Measurements from ENCODE around the gene TNFSF11.

TNFSF11 gene

DNA sequence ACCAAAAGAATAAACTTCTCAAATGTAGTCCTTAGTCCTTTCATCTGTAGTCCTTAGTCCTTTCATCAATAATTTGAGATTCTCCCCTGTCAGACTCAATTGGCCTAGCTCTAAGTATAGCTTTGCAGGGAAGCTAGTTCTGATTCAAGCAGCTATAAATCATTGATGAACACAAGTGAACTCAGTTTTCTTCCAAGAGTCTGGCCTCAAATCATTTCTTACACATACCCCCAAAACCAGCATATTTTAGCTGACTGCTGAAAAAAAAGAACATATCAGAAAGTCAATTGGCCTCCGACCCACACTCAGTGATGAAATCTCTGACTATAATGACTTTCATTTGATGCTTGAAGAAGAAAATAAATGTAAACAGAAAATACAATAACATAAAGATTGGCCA is 64.9 kb downstream of the TNFSF11 start:
- Histone ChIP-seq H3K4me3 (ENCODE audit: low read length) (no peak overlapping the region), H3K9ac (ENCODE audit: low read depth, low read length) (no peak overlapping the region), H3K4me2 (ENCODE audit: low read length) (no peak overlapping the region), H3K36me3 (ENCODE audit: insufficient read depth, low read length) (no peaks in the 10 kb centered on the region), H3K4me1 (ENCODE audit: control insufficient read depth, insufficient read depth, low read length) (no peaks in the 10 kb centered on the region), H3K9me3 (replicated peaks; ENCODE audit: low read length) (no peaks in the 10 kb centered on the region), H3K27me3 (ENCODE audit: control insufficient read depth, insufficient read depth, low read length) (peaks cover 37% of the 10 kb centered on the region)

DNA sequence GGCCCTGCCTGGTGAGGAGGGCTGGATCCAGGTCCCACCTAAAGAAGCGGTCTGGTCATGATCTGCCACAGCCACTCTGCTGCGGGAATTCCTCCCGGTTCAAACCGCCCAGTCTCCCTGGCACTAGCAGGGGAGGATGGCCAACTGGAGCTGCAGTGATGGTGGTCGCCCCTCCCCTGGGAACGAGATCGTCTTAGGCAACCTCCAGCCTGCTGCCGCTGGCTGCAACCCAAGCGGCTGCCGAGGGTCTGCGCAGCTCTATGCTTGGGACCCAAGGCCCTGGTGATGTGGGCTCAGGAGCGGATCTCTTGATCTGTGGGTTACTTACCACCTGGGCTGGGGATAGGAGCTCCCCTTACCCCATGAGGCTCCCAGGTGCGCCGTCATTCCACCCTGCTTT is 69.1 kb downstream of the TNFSF11 start:
- peaks cover 24% of the 10 kb centered on the region for H3K27me3 ChIP-seq (ENCODE audit: control insufficient read depth, insufficient read depth, low read length)
- H3K9ac ChIP-seq (ENCODE audit: low read depth, low read length): no peak overlapping the region
- no peaks in the 10 kb centered on the region for H3K4me1 ChIP-seq (ENCODE audit: control insufficient read depth, insufficient read depth, low read length)
- no peaks in the 10 kb centered on the region for H3K9me3 ChIP-seq (replicated peaks; ENCODE audit: low read length)
- no peak overlapping the region for H3K4me3 ChIP-seq (ENCODE audit: low read length)
- H3K4me2 ChIP-seq (ENCODE audit: low read length): no peak overlapping the region
- no peaks in the 10 kb centered on the region for H3K36me3 ChIP-seq (ENCODE audit: insufficient read depth, low read length)

DNA sequence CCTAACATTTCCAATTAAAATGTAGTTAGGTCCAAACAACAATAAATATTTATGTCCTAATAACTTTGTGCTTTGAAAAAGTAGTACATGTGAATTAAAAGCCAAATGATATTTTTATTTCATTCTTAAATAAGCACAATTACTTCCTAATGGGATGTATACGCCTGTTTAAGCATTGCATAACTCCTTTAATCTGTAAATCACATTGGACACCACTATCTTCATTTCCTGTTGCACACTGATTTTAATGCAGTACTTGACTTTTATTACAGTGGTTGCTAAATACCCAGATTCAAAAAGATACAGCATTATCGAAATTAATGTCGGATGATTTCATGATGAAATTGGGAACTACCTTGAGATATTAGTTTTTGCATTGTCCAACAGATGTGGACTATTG is 70.9 kb downstream of the TNFSF11 start:
- H3K4me1 ChIP-seq (ENCODE audit: control insufficient read depth, insufficient read depth, low read length): no peaks in the 10 kb centered on the region
- H3K4me2 ChIP-seq (ENCODE audit: low read length): no peak overlapping the region
- H3K4me3 ChIP-seq (ENCODE audit: low read length): no peak overlapping the region
- no peaks in the 10 kb centered on the region for H3K36me3 ChIP-seq (ENCODE audit: insufficient read depth, low read length)
- no peaks in the 10 kb centered on the region for H3K9me3 ChIP-seq (replicated peaks; ENCODE audit: low read length)
- H3K27me3 ChIP-seq (ENCODE audit: control insufficient read depth, insufficient read depth, low read length): peaks cover 14% of the 10 kb centered on the region
- H3K9ac ChIP-seq (ENCODE audit: low read depth, low read length): no peak overlapping the region

DNA sequence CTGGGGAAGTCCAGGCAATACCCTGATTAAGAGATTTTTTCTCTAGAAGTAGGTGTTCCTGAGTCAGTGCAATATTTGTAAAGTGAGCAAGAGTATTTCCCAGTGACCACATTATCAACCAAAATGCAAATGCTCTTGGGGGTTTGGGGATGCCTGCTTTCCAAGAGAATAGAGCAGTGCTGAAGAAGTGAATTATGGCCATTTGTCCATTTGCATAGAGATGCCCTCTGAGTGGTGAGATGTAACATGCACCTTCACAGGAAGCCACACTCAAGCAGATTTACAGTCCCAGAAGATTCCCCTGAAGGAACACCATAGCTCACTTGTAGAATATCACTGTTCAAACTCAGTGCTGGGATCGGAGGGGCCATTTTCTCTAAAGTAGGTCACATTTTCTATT is 71.8 kb downstream of the TNFSF11 start:
- H3K9ac ChIP-seq (ENCODE audit: low read depth, low read length): no peak overlapping the region
- no peaks in the 10 kb centered on the region for H3K36me3 ChIP-seq (ENCODE audit: insufficient read depth, low read length)
- no peaks in the 10 kb centered on the region for H3K9me3 ChIP-seq (replicated peaks; ENCODE audit: low read length)
- no peaks in the 10 kb centered on the region for H3K4me1 ChIP-seq (ENCODE audit: control insufficient read depth, insufficient read depth, low read length)
- H3K4me3 ChIP-seq (ENCODE audit: low read length): no peak overlapping the region
- H3K4me2 ChIP-seq (ENCODE audit: low read length): no peak overlapping the region
- H3K27me3 ChIP-seq (ENCODE audit: control insufficient read depth, insufficient read depth, low read length): peaks cover 19% of the 10 kb centered on the region

DNA sequence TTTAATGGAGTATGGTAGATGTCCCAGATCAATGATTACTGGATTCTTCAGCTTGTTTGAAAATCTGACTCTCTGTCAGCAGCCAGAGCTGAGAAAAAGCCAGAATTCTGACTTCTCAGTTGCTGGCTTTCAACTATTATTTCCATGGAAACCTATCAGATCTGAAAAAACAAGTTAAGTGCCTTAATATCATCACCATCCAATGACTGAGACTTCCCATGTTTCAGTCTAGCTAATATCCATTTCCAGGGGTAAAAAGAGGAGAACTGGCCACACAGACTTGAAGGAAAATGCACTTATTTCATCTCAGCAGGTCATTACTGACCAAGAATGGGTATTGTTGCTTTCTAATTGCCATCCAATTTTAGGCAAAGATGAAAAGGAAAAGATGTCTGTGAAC is 75.2 kb downstream of the TNFSF11 start:
- Histone ChIP-seq H3K36me3 (ENCODE audit: insufficient read depth, low read length) (no peaks in the 10 kb centered on the region), H3K4me3 (ENCODE audit: low read length) (no peak overlapping the region), H3K4me1 (ENCODE audit: control insufficient read depth, insufficient read depth, low read length) (no peaks in the 10 kb centered on the region), H3K4me2 (ENCODE audit: low read length) (no peak overlapping the region), H3K27me3 (ENCODE audit: control insufficient read depth, insufficient read depth, low read length) (peaks cover 45% of the 10 kb centered on the region), H3K9me3 (replicated peaks; ENCODE audit: low read length) (no peaks in the 10 kb centered on the region), H3K9ac (ENCODE audit: low read depth, low read length) (no peak overlapping the region)

DNA sequence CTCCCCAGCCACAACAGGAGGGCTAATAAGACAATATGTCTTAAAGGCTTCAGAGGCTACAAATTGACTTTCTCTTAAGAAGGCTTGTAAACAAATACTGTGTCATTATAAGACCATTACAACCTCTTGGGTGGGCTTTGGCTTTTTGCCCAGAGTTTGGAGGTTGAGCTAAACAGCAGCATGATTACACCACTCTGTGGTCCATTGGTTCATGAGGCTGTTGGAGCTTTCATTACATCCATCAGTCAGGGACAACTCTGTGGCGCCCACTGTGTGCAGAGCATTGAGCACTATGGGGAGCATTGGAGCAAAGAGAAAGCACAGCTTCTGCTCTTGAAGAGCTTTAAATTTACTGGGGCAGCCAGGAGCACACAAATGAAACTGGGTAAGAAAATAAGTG is 75.9 kb downstream of the TNFSF11 start:
- peaks cover 50% of the 10 kb centered on the region for H3K27me3 ChIP-seq (ENCODE audit: control insufficient read depth, insufficient read depth, low read length)
- no peak overlapping the region for H3K4me2 ChIP-seq (ENCODE audit: low read length)
- no peaks in the 10 kb centered on the region for H3K9me3 ChIP-seq (replicated peaks; ENCODE audit: low read length)
- no peaks in the 10 kb centered on the region for H3K4me1 ChIP-seq (ENCODE audit: control insufficient read depth, insufficient read depth, low read length)
- no peaks in the 10 kb centered on the region for H3K36me3 ChIP-seq (ENCODE audit: insufficient read depth, low read length)
- no peak overlapping the region for H3K9ac ChIP-seq (ENCODE audit: low read depth, low read length)
- H3K4me3 ChIP-seq (ENCODE audit: low read length): no peak overlapping the region

DNA sequence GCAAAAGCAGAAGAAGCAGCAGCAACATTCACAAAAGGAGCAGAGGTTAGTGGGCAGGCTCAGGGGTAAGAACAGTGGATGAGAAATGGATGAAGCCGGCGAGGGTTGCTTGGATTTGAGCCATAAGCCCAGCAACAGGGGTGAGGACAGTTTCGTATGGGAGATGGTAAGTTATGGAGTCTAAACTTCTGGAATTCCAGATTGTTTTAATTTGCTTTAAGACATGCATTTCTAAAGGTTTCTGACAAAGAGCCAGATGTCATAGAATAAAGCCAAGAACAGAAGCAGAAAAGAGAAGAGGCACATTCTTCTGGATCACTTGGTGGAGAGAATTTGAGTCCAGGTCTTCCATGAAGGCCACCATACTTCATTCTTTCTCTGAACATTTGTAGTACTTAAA is 76.6 kb downstream of the TNFSF11 start:
- Histone ChIP-seq H3K4me2 (ENCODE audit: low read length) (no peak overlapping the region), H3K9me3 (replicated peaks; ENCODE audit: low read length) (no peaks in the 10 kb centered on the region), H3K4me3 (ENCODE audit: low read length) (no peak overlapping the region), H3K27me3 (ENCODE audit: control insufficient read depth, insufficient read depth, low read length) (peaks cover 53% of the 10 kb centered on the region), H3K36me3 (ENCODE audit: insufficient read depth, low read length) (no peaks in the 10 kb centered on the region), H3K9ac (ENCODE audit: low read depth, low read length) (no peak overlapping the region), H3K4me1 (ENCODE audit: control insufficient read depth, insufficient read depth, low read length) (no peaks in the 10 kb centered on the region)

DNA sequence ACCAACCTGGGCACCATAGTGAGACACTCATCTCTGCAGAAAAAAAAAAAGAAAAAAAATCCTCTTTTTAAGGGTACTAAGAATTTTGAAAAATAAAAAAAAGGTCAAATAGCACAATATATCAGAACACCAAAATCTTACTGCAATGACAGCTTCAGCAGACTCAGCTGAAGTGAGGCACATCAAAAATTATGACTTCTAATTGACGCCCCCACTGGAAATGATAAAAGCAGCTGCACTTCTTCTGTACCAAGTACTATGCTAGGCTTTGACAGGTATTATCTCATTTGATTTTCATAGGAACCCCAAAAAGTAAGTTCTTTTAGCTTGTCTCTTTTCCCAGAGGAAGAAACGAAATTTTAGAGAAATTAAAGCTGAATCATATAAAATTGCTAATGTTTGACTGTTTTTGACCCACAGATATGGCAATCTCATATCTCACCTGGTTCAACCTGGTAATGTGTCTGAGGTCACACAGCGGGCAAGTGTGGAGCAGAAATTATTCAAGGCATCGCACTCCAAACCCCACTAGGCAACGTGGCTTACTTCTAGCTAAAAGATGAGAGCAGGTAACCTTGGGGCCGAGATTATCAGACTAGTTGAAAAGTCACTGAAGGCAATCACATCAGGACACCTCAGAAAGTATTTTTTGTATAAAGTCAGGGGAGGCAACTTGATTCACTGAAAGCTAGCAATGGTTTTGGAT is 78.1 kb downstream of the TNFSF11 start:
- Histone ChIP-seq H3K4me2 (ENCODE audit: low read length) (no peak overlapping the region), H3K9me3 (replicated peaks; ENCODE audit: low read length) (no peaks in the 10 kb centered on the region), H3K9ac (ENCODE audit: low read depth, low read length) (no peak overlapping the region), H3K36me3 (ENCODE audit: insufficient read depth, low read length) (no peaks in the 10 kb centered on the region), H3K4me3 (ENCODE audit: low read length) (no peak overlapping the region), H3K27me3 (ENCODE audit: control insufficient read depth, insufficient read depth, low read length) (peaks cover 63% of the 10 kb centered on the region), H3K4me1 (ENCODE audit: control insufficient read depth, insufficient read depth, low read length) (no peaks in the 10 kb centered on the region)

DNA sequence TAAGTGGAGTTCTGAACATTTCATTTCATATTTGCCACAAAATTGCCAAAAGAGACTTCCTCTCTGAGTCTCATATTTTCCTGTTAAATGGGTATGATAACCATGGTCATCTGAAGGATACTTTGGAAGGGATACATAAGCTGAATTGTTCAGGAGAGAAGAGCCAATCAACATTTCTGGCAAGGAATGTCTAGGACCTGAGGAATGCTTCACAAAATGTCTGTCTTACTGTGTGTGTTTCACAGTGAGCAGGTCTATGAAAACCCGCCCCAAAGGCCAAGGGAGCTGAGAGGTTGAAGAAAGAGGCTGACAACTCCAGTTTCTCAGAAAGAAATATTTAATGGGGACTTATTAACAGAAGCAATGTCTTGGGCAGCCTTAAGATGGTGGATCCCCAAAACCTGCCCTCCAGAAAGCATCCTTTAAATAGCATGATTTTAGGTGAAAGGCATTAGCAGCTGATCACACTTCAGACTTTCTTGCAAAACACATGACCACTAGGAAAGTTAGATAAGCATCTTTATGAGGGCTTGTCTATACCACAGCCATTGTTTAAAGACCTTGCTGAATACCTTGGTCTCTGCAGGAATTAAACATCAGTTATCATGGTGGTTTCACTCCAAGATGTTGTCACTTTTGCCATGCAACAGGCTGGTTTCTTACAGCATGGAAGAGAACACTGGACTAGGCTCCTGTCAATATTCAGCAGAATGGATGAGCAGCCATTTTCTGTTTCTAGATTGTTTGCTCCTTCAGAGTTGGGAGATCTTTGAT is 78.9 kb downstream of the TNFSF11 start:
- Histone ChIP-seq H3K27me3 (ENCODE audit: control insufficient read depth, insufficient read depth, low read length) (peaks cover 71% of the 10 kb centered on the region), H3K4me1 (ENCODE audit: control insufficient read depth, insufficient read depth, low read length) (no peaks in the 10 kb centered on the region), H3K9ac (ENCODE audit: low read depth, low read length) (no peak overlapping the region), H3K9me3 (replicated peaks; ENCODE audit: low read length) (no peaks in the 10 kb centered on the region), H3K4me3 (ENCODE audit: low read length) (no peak overlapping the region), H3K4me2 (ENCODE audit: low read length) (no peak overlapping the region), H3K36me3 (ENCODE audit: insufficient read depth, low read length) (no peaks in the 10 kb centered on the region)

DNA sequence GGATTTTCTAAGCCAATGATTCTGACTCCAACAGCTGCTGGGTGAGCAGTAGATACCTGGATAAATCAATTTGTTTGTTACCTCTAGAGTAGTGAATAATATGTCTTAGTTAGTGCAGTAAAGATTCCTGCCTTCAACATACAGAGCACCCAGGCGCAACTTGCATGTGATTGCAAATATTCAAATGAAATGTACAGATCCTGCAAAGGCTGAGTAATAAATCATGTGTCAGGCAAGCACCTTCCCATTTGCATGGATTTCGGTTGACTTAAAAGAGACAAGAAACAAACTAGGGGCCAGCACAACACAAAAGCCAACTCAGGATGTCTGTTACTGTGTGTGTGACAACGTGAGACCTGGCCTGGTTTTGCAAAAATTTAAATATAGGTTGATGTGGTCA is 79.7 kb downstream of the TNFSF11 start:
- Histone ChIP-seq H3K4me3 (ENCODE audit: low read length) (no peak overlapping the region), H3K9ac (ENCODE audit: low read depth, low read length) (no peak overlapping the region), H3K9me3 (replicated peaks; ENCODE audit: low read length) (no peaks in the 10 kb centered on the region), H3K4me1 (ENCODE audit: control insufficient read depth, insufficient read depth, low read length) (no peaks in the 10 kb centered on the region), H3K4me2 (ENCODE audit: low read length) (no peak overlapping the region), H3K36me3 (ENCODE audit: insufficient read depth, low read length) (no peaks in the 10 kb centered on the region), H3K27me3 (ENCODE audit: control insufficient read depth, insufficient read depth, low read length) (peaks cover 79% of the 10 kb centered on the region)

DNA sequence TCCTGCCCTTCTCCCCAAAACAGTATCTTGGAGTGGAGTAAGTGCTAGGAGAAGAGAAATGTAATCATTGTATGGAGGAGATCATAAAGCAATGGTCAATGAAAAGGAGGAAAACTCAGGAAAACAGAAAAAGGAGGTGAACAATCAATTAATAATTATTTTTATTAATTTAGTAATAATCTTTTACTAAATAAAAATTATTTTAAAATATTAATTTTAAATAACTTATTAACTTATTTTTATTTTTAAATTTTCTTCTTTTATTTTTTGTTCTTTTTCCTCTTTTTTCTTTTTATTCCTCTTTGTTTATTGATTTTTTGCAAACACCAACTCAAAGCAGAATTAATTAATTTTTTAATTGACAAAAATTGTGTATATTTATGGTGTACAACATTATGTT is 80.3 kb downstream of the TNFSF11 start:
- Histone ChIP-seq H3K9ac (ENCODE audit: low read depth, low read length) (no peak overlapping the region), H3K27me3 (ENCODE audit: control insufficient read depth, insufficient read depth, low read length) (peaks cover 84% of the 10 kb centered on the region), H3K4me2 (ENCODE audit: low read length) (no peak overlapping the region), H3K4me3 (ENCODE audit: low read length) (no peak overlapping the region), H3K4me1 (ENCODE audit: control insufficient read depth, insufficient read depth, low read length) (no peaks in the 10 kb centered on the region), H3K36me3 (ENCODE audit: insufficient read depth, low read length) (no peaks in the 10 kb centered on the region), H3K9me3 (replicated peaks; ENCODE audit: low read length) (no peaks in the 10 kb centered on the region)

DNA sequence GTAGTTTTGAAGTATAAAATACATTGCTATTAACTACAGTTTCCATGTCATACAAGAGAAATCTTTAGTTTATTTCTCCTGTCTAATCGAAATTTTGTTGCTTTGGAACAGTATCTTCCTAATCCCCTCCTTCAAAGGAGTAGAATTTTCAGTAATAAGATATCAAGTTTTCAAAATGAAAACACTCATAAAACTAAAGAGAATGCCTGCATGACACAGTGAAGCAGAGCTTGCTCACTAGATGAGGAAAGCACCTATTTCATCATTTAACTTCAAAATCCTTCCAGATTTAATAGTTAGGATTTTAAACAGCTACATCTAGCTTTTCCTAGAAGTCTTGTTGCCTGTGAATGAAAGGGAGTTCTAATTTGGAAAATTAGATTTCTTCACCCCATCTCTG is 80.8 kb downstream of the TNFSF11 start:
- H3K9ac ChIP-seq (ENCODE audit: low read depth, low read length): no peak overlapping the region
- H3K4me3 ChIP-seq (ENCODE audit: low read length): no peak overlapping the region
- no peak overlapping the region for H3K4me2 ChIP-seq (ENCODE audit: low read length)
- no peaks in the 10 kb centered on the region for H3K9me3 ChIP-seq (replicated peaks; ENCODE audit: low read length)
- H3K27me3 ChIP-seq (ENCODE audit: control insufficient read depth, insufficient read depth, low read length): peaks cover 89% of the 10 kb centered on the region
- no peaks in the 10 kb centered on the region for H3K36me3 ChIP-seq (ENCODE audit: insufficient read depth, low read length)
- no peaks in the 10 kb centered on the region for H3K4me1 ChIP-seq (ENCODE audit: control insufficient read depth, insufficient read depth, low read length)
